Measurements from ENCODE around the gene INPP5B. TPM values are rescaled to one million over a fixed set of nuclear protein-coding genes. Genes with fewer than 3 reads are reported as not detected.
A peak's percentile ranks its signal among the peaks of the same experiment; 100 is the strongest.

INPP5B gene
- total RNA-seq, 1 experiment from 2014 or later = 15.5 TPM

DNA sequence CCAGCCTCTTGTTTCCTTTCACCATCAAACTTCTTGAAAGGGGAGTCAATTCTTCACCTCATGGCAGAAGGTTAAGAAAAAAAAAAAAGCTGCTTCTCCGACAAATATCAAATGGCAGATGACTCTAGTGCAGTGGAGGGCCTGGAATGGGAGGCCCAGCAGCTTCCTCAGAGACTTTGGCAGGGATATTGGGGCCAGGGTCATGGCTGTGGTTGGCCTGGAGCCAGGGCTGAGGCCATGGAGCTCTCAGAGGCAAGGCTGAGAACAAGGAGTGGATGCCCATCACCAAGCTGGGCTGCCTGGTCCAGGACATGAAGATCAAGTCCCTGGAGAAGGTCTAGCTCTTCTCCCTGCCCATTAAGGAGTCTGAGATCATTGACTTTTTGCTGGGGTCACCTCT, 106.1 kb downstream of the INPP5B start:
- DNase-seq (ENCODE audit: low spot score) = no peak

DNA sequence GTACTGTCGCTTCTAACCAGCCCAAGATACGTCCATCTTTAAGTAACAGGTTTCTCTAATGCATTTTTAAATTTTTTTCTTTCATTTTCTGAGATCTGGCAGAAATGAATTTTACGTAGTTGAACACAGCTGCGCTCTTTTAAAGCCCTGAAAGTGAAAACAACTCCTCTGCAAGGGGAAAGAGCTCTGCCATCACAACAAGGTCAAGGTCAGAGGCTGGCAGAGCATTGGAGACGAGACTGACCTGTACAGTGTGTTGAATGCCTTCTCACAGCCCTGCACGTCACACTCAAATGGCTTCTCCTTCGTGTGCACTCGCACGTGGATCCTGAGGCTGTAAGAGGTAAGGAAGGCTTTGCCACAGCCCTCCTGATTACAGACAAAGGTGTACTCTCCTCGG, 107.2 kb downstream of the INPP5B start:
- no peak for DNase-seq (ENCODE audit: low spot score)

DNA sequence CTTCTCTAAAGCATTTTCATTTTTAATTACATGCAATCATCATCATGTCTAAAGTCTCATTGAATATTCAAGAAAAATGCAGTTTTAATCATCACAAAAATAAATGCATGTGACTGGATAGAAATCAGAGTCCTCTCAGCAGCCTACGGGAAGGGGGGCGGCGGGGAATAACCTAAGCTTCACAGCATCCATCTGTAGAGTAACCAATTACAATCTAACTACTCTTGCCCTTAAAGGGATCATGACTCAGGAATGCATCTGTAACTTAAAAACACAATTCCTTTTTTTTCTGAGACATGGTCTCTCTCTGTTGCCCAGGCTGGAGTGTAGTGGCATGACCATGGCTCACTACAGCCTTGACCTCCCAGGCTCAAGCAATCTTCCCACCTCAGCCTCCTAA, 110.1 kb downstream of the INPP5B start:
- DNase-seq (ENCODE audit: low spot score) = no peak

DNA sequence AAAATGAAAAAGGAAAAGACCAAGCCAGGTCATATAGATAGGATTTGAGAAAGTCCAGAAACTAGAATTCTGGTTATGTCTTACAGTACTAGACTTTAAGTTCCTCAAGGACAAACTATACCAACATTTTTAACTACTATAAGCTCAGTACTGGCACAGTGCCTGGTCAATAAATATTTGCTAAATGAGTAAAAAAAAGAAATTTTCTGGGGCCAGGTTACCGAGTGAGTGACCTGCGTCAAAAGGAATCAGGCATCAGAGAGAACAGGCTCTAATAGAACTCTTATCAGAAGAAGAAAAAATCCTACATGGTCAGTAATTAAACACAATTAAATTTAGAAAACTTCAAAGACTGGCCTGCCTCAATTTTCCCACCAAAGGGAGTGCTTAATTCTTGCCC, 115.0 kb downstream of the INPP5B start:
- no peak for DNase-seq (ENCODE audit: low spot score)

DNA sequence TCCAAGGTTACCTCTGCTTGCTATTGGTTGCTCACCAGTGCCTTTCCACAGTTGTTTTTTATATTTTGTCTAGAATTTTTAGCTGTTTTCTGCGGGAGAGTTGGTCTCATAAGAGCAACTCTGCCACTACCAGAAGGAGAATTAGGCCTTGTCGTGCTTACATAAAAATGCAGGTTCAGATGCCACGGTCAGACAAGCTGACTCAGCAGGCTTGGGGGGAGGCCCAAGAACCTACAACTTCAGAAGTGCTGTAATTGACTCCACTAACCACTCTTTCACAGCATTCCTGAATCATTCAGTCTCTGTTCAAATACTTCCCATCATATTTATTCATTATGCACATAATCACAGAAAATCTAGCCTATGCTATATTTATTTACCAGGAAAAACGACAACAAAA, 115.7 kb downstream of the INPP5B start:
- no peak for DNase-seq (ENCODE audit: low spot score)

DNA sequence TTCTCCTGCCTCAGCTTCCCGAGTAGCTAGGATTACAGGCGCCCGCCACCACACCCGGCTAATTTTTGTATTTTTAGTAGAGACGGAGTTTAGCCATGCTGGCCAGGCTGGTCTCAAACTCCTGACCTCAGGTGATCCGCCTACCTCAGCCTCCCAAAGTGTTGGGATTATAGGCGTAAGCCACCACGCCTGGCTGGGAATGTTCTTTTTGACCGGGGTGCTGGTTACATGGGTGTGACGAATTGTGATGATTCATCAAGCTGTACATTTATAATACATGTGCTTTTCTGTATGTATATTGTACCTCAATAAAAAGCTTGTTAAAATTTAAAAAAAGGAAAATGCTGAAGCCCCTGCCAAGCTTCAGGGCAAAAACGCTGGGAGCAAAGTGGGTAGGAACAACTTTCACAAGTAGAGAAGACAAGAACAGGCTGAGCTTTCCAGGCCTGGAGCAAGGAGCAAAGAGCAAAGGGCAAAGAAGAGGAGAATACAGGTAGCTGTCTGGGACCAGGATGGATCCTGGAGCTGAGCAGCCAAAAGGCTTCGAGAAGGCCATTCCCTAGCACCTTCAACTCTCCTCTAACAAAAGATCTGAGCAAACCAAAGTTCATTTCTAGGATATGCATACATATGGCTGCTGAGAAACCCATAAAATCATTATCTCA, 118.3 kb downstream of the INPP5B start:
- DNase-seq (ENCODE audit: low spot score) = no peak

DNA sequence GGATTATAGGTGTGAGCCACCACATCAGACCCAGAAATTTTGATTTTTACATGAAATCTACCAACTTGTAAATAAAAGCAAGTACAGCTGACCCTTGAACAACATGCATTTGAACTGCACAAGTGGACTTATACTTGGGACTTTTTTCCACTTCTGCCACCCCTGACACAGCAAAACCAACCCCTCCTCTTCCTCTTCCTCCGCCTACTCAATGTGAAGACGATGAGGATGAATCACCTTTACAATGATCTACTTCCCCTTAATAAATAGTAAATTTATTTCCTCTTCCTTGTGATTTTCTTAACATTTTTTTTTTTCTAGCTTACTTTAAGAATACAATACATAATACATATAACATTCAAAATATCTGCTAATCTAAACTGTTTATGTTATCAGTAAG, 121.3 kb downstream of the INPP5B start:
- no peak for DNase-seq (ENCODE audit: low spot score)

DNA sequence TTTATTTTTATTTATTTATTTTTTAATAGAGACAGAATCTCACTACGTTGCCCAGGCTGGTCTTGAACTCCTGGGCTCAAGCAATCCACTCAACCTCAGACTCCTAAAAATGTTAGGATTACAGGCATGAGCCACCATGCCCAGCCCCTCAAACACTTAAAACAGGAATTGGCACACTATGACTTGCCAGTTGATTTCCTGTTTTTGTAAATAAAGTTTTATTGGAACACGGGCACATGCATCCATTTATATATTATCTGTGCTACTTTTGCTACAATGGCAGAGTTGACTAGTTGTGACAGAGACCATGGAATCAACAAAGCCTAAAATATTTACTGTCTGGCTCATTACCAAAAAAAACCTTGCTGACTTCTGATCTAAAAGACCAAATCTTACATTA, 122.9 kb downstream of the INPP5B start:
- DNase-seq (ENCODE audit: low spot score) = no peak

DNA sequence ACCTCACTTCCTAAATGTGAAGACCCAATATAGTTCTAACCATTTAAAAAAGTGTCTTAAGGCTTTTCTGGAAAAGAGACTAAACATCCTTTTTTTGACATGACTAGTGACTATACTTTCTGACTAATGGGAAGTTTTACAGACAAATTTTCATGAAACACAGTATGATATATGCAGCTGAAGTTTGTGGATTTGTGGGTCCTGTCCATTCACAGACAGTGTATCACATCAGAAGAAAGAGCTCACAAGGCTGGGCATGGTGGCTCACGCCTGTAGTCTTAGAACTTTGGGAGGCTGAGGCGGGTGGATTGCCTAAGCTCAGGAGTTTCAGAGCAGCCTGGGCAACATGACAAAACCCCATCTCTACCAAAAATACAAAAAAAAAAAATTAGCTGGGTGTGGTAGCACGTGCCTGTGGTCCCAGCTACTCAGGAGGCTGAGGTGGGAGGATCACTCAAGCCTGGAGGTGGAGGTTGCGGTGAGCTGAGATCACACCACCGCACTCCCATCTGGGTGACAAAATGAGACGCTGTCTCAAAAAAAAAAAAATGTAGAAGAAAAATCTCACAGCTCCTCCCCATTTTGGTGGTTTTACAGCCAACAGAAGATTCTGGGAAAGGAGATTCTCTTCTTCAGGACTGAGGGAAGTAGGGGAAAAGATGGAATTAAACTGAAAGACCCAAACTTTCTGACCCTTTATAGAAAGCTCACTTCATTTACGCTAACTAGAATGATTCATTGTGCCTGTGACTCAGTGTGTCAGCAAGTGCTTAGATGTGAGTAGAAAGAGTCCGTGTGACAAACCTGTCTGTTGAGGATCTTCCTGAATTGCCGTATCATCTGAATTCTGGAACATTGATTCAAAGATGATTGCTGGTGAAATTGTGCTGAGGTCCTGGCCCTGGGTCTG, 123.7 kb downstream of the INPP5B start:
- DNase-seq (ENCODE audit: low spot score) = no peak

DNA sequence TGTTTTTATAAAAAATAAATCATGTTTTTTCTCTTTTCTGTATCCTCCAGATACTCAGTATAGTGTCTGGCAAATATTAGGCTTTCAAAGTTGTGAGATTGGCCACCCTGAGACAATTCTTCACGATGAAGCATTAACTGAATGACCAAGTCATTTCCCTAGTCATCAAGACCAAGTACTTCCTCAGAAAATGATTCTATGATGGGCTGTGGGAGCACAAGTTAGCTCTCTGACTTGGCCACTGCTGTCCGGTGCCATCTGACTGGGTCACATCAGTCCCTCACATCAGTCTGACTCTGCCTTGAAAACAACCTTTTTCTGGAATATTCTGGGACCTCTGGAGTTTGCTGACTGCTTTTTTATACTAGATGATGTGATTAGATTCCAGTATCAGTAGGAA, 125.4 kb downstream of the INPP5B start:
- no peak for DNase-seq (ENCODE audit: low spot score)

DNA sequence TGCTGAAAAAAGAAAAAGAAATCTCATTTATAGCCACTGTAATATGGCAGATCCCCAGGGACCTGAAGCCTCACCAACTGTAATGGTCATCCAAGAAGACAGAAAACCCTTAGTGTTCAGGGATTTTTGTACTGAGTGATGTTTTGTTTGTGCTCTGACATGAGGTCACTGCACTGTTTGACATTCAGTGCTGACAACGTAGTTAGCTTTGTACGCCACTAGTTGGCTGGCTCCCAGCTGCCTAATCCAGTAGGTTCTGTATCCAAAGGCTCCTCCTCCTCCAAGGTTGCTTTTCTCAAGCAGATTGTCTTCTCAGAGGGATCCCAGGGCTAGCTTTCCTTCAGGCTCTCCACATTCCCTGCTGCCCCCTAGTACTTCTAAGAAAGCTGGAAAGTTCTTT, 129.4 kb downstream of the INPP5B start:
- peak; percentile 24 for DNase-seq (ENCODE audit: low spot score)

DNA sequence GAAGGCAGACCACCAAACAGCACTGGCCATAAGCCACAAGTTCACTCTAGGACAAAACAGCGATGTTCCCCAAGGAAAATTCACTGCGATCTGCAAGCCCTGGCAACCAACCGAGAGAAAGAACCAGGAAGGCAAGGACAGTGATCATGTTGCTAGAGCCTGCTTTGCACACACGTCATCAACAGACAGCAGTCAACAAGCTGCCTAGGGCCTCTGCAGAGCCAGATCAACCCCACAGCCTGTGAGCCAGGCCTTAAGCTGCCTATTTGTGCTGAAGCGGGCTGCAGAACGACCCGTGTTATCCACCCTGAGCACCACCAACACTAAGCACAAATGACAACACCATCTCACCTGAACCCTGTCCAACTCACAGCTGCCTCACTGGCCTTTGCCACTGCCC, 132.6 kb downstream of the INPP5B start:
- DNase-seq (ENCODE audit: low spot score) = no peak

DNA sequence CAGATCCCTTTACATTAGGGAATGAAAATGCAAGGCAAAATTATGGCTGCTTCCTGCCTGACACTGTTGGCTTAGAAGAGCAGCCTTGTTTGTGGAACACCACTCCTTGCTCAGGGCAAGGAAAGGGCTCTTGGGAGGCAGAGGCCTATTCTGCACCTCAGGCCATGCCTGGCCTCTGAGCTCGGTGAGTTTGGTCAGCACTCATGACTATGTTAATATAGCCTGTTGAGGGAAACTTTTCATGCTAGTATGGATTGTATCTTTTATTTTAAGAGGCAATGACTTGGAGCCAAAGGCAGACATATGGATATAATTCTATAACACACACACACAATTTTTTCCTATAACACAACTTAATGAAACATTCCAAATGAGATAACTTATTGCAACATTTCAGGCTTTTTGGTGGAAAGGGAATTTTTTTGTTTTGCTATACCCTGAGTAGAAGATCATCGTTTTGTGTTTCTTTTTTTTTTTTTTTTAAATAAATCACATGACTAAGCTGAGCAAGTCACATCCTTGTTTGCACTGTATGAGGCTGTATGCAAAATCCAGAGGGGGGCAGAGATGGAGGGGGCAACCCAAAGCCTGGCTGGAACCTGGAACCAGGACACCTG, 133.2 kb downstream of the INPP5B start:
- DNase-seq (ENCODE audit: low spot score) = no peak

DNA sequence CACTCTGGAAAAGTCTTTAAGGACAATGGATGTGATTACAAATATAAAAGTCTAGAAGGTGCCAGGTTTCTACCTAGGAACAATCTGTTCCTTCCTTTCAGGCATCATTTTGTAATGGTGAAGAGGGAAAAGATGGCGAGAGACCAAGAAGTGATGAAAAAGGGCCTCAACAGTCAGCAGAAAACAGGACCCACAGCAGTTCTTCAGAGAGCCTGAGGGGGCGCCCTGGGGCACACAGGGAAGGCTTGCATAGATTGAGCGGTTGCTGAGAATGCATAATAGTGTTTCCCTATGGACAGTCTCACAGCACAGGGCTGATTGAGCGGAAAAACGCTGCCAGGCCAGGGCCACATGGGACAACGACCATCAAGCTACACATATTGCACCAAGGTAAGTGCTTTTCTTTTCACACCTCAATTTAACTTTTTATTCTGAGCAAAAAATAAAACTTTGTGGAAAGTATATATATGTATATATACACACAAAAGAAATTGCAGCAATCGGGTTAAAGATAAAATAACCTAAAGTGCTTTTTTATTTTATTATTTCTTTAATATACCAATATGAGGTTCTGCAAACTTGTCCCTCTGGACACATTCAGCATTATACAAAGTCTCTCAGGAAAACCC, 135.7 kb downstream of the INPP5B start:
- DNase-seq (ENCODE audit: low spot score) = peak; percentile 88

Small RNAs within 50 kb of the gene (small RNA-seq; reads per million reads assigned to genes)
- gene RF00017 = not detected
- not detected for gene RF00092
- not detected for gene RNU6-510P
- not detected for gene RNU6-584P

Other genes starting within 250 kb of the INPP5B start
- gene EPHA10, start 181.9 kb downstream of the INPP5B start, total RNA-seq (2014; rRNA removed; shearing (Covaris generic)) = 1.8 and 2.2 TPM in 2 replicates
- 35.2 and 39.6 TPM in 2 replicates for gene MANEAL, start 153.2 kb downstream of the INPP5B start, total RNA-seq (2014; rRNA removed; shearing (Covaris generic))
- gene C1orf122, start 139.3 kb downstream of the INPP5B start, total RNA-seq (2014; rRNA removed; shearing (Covaris generic)) = 103 and 113 TPM in 2 replicates
- gene YRDC, start 138.8 kb downstream of the INPP5B start, total RNA-seq (2014; rRNA removed; shearing (Covaris generic)) = 55.1 and 56.7 TPM in 2 replicates
- 3.0 and 3.7 TPM in 2 replicates for gene MTF1, start 87.5 kb downstream of the INPP5B start, total RNA-seq (2014; rRNA removed; shearing (Covaris generic))
- 57.5 and 69.0 TPM in 2 replicates for gene SF3A3, start 43.0 kb upstream of the INPP5B start, total RNA-seq (2014; rRNA removed; shearing (Covaris generic))
- gene FHL3, start 58.5 kb upstream of the INPP5B start, total RNA-seq (2014; rRNA removed; shearing (Covaris generic)) = 12.2 and 15.2 TPM in 2 replicates
- gene UTP11, start 65.7 kb upstream of the INPP5B start, total RNA-seq (2014; rRNA removed; shearing (Covaris generic)) = 22.1 and 26.1 TPM in 2 replicates
- 0.94 and 1.1 TPM in 2 replicates for gene POU3F1, start 99.7 kb upstream of the INPP5B start, total RNA-seq (2014; rRNA removed; shearing (Covaris generic))